Measurements from ENCODE around the gene FRS3.
"Not testable (repeated sequence)": the region's sequence is repeated elsewhere in the genome, so short reads cannot be mapped to it uniquely, and the experiment has no call there.

FRS3 gene

DNA sequence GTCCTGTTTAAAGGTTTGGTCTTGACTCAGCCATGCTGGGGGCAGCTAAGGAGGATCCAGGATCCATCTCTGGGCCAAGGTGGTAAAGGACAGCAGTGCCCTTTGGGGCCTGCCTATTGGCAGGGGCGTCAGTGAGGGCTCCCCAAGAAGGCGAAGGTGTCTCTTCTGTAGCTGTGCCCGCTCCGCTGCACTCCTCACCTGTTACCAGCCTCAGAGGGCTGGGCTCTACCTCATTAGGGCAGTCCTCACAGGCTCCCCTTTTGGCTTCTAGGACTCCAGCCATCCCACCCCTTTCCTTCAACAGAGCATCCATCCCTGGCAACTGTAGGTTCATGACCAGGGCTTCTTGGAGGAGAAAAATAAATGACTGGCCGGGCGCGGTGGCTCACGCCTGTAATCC is 10.3 kb downstream of the FRS3 start:
- Mint-ChIP-seq H3K27me3 (ENCODE audit: low read depth) (no peaks in the 10 kb centered on the region), H3K9me3 (no peaks in the 10 kb centered on the region), H3K36me3 (ENCODE audit: low read depth) (peaks cover 7% of the 10 kb centered on the region), H3K4me1 (ENCODE audit: low read depth) (peaks cover 13% of the 10 kb centered on the region), H3K4me3 (no peak overlapping the region), H3K27ac (peak overlapping the region; percentile 64)
- DNase-seq (ENCODE audit: low spot score): no peak

DNA sequence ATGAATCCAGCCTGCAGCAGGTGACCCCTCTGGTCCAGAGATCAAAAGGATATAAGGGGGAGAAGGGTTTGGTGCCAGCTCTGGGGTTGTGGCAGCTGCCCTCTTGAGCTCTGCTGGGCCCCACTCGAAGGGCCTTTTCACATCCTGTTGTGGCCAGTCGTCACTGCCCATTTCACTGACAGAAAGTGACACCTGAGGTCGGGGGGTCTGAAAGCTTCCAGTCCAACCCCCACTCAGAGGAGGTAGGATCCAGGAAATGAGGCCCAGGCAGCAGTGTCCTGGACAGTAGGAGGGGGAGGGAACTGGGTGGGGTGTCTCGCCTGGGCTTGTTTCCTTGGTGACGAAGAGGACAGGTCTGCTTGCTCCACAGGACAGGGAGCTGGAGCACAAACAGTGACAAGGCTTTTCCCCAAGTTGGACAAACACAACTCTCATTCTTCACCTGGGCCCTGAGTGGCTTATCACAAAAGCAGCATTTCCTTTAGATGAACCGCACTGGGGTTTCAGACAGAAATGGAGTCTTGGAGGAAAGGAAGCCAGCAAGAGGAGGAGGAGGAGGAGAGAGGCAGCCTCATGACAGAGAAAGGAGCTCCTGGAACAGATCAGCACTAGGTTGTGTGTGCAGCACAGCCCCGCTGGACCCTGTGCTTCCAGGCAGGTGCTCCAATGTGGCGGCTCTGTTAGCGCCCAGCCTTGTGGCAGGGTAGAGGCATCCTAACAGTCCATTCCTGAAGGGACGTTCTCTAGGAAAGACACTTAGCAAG is 11.0 kb downstream of the FRS3 start:
- Mint-ChIP-seq H3K4me3 (no peak overlapping the region), H3K4me1 (ENCODE audit: low read depth) (peaks cover 13% of the 10 kb centered on the region), H3K27ac (peak overlapping the region; percentile 64), H3K36me3 (ENCODE audit: low read depth) (peaks cover 7% of the 10 kb centered on the region), H3K9me3 (no peaks in the 10 kb centered on the region), H3K27me3 (ENCODE audit: low read depth) (no peaks in the 10 kb centered on the region)
- no peak for DNase-seq (ENCODE audit: low spot score)

DNA sequence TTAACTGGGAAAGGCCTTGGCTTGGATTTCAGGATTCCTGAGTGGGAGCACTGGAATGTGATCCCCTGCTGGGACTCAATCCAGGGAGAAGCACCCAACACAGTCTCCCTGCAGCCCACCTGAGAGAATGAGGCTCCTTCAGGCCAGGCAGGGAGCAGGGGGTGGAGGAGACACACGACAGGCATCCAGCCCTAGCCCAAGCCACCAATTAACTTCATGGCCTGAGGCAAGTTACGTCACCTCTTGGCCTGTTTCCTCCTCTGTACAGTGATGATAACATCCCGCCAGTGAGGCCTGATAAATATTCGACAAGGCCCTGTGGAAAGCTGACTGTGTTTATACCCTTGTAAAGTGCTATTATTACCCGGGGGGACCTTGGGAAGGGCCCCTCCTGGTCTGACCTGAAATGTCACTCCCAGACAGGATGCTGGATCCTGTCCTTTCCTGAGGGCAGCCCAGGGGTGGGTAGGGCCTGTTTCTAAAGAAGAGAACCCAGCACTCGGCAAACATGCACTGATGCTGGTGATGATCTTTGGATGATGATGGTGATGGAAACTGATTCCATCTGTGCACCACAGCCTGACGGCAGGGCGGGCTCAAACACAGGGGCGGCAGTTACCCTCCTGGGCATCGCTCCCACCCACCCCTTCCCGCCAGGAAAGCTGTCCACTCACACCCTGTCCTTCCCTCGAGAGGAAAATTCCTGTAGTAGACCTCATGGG is 12.4 kb downstream of the FRS3 start:
- Mint-ChIP-seq H3K4me3 (no peak overlapping the region), H3K4me1 (ENCODE audit: low read depth) (peaks cover 13% of the 10 kb centered on the region), H3K27ac (no peak overlapping the region), H3K9me3 (no peaks in the 10 kb centered on the region), H3K36me3 (ENCODE audit: low read depth) (peaks cover 4% of the 10 kb centered on the region), H3K27me3 (ENCODE audit: low read depth) (no peaks in the 10 kb centered on the region)
- DNase-seq (ENCODE audit: low spot score): no peak

DNA sequence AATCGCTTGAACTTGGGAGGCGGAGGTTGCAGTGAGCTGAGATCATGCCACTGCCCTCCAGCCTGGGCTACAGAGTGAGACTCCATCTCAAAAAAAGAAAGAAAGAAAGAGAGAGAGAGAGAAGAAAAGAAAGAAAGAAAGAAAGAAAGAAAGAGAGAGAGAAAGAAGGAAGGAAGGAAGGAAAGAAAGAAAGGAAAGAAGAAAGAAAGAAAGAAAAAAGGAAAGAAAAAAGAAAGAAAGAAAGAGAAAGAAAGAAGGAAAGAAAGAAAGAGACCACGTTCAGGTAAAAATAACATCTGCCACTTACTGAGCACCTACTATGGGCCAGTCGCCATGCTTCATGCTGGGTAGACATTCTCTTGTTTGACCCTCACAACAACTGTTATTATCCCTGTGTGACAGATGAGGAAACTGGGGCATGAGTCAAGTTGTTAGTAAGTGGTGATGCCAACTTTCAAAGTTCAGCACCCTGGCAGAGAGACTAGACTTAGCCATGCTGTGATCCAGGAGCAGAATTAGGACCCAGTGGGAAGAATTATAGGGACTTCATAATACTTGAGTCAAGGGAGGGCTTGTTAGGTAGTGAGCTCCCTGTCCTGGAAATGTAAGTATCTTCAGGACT is 13.5 kb downstream of the FRS3 start:
- H3K4me1 Mint-ChIP-seq (ENCODE audit: low read depth): peaks cover 13% of the 10 kb centered on the region
- not testable (repeated sequence) for H3K36me3 Mint-ChIP-seq (ENCODE audit: low read depth); H3K27me3 Mint-ChIP-seq (ENCODE audit: low read depth); H3K4me3 Mint-ChIP-seq; H3K9me3 Mint-ChIP-seq; DNase-seq (ENCODE audit: low spot score); H3K27ac Mint-ChIP-seq

DNA sequence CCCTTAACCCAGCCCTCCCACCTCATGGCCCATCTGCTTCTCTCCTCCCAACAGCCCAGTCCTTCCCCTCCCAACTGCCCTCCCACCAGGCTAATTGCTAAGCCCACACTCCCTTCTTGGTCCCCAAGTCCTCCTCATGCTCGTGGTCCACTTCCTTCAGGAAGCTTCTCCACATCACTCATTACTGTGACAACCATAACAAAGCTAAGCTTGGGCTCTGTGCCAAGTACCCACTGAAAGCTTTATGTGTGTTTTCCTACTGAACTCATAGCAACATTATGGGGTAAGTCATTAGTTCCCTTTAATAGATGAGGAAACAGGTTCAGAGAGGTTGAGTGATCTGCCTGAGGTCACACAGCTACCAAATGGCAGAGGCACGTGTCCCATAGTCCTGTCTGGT is 16.2 kb downstream of the FRS3 start:
- H3K27ac Mint-ChIP-seq: no peak overlapping the region
- H3K9me3 Mint-ChIP-seq: no peaks in the 10 kb centered on the region
- no peaks in the 10 kb centered on the region for H3K27me3 Mint-ChIP-seq (ENCODE audit: low read depth)
- DNase-seq (ENCODE audit: low spot score): no peak
- no peaks in the 10 kb centered on the region for H3K36me3 Mint-ChIP-seq (ENCODE audit: low read depth)
- peaks cover 5% of the 10 kb centered on the region for H3K4me1 Mint-ChIP-seq (ENCODE audit: low read depth)
- no peak overlapping the region for H3K4me3 Mint-ChIP-seq

DNA sequence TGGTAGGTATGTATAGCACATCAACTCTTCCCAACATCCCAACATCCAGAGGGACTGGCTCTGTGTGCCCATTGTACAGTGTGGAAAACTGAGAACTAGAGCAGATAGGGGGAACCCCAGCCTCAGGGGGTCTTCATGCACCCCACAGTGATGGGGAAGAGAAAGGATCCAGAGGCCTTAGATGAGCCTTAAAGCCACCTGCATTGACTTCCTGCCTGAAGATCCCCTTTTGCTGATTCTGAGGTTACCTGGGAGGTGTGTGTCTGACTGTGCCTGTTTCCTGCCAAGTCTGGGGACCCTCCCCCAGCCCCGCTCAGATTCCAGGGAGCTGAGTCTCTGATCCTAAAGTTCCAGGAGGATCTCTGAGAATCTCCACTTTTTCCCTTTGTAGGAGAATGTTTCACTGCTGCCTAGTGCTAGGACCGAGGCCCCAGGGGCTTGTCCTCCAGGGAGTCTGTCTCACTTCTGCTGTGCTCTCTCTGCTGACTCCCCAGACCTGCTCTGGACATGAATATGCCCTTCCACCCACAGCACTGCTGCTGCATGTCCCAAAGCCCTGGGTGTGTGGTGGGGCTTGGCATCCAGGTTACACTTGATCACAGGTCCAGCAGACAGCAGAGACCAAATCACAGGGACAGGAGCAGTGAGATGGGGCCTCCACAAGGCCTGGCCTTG is 19.7 kb downstream of the FRS3 start:
- DNase-seq (ENCODE audit: low spot score): no peak
- no peak overlapping the region for H3K27ac Mint-ChIP-seq
- no peaks in the 10 kb centered on the region for H3K9me3 Mint-ChIP-seq
- peaks cover 4% of the 10 kb centered on the region for H3K27me3 Mint-ChIP-seq (ENCODE audit: low read depth)
- H3K36me3 Mint-ChIP-seq (ENCODE audit: low read depth): no peaks in the 10 kb centered on the region
- no peaks in the 10 kb centered on the region for H3K4me1 Mint-ChIP-seq (ENCODE audit: low read depth)
- H3K4me3 Mint-ChIP-seq: no peak overlapping the region

DNA sequence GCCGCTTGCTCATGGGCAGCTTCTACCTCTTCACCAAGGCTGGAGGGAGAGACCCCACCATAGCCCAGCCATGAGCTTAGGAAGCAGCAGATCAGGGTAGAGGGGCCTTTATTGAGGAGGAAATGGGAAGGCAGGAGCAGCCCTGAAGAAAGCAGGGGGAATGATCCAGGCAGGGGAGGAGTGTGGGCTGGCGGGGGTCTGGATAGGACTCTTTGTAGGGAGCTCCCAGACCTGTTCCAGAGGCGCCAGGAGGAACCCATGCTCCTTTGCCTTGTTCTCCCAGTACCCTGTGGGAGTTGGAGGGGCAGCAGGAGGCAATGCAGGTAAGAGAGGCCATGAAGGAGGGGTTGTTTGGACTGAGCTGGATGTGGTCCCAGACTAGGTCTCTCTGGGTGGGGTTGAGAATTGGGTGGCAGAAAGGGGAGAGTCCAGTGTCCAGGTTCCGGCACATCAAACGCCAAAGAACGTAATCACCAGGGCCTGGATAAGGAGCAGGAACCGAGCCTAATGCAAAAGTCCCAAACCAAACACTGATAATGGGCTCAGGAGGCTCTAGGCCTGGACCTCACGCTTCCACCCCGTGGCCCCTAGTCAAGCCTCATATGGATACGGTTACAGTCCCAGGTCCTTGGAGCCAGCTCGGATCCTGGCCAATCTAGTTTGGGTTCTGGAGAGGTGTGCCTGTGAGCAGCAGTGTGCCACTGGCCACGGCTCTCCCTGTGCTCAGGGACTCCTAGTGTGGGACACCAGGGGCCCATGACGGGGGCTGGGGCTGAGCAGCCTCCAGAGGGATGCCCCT is 20.4 kb downstream of the FRS3 start:
- no peaks in the 10 kb centered on the region for H3K36me3 Mint-ChIP-seq (ENCODE audit: low read depth)
- no peak overlapping the region for H3K4me3 Mint-ChIP-seq
- H3K4me1 Mint-ChIP-seq (ENCODE audit: low read depth): no peaks in the 10 kb centered on the region
- no peak for DNase-seq (ENCODE audit: low spot score)
- H3K9me3 Mint-ChIP-seq: no peaks in the 10 kb centered on the region
- H3K27ac Mint-ChIP-seq: no peak overlapping the region
- H3K27me3 Mint-ChIP-seq (ENCODE audit: low read depth): peaks cover 7% of the 10 kb centered on the region

DNA sequence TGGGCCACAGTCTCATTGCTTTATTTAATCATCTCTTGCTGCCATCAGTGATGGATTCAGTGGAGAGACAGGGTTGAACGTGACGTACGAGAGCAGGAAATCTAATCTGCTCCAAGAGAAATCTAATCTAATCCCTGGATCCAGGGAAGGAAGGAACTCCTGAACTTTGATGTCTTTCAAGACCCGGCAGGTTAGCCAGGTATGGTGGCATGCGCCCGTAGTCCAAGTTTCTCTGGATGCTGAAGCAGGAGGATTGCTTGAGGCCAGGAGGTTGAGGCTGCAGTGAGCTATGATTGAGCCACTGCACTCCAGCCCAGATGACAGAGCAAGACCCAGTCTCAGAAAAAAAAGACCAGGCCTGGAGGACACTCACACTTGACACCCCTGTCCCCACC is 21.1 kb downstream of the FRS3 start:
- DNase-seq (ENCODE audit: low spot score): no peak
- no peaks in the 10 kb centered on the region for H3K9me3 Mint-ChIP-seq
- no peaks in the 10 kb centered on the region for H3K36me3 Mint-ChIP-seq (ENCODE audit: low read depth)
- no peak overlapping the region for H3K4me3 Mint-ChIP-seq
- H3K4me1 Mint-ChIP-seq (ENCODE audit: low read depth): no peaks in the 10 kb centered on the region
- peaks cover 11% of the 10 kb centered on the region for H3K27me3 Mint-ChIP-seq (ENCODE audit: low read depth)
- no peak overlapping the region for H3K27ac Mint-ChIP-seq

DNA sequence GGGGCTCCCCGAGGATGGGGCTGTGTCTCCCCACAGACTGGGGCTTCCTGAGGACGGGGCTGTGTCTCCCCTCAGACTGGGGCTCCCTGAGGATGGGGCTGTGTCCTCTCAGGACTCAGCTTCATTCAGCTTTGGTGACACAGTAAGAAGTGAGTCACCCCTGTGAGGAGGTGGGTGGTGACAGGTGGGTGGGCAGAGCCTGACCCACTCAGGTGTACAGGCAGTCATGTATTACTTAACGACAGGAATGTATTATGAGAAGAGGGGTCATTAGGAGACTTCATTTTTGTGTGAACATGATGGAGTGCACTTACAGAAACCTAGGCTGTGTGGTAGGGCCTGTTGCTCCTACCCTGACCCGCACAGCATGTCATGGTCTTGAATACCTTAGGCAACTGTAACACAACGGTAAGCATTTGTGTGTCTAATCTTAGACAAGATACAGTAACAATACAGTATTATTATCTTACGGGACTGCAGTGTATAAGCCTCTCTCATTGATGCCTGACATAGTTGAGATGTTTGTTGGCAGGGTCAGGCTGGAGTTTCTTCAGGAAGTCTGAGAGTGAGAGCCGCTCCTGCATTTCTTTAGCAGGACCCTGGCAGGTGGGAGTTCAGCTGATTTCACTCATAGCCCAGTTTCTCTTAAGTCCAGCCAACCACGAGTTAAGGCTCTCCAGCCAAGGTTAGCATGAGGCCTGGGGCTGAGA is 21.6 kb downstream of the FRS3 start:
- no peak for DNase-seq (ENCODE audit: low spot score)
- H3K27me3 Mint-ChIP-seq (ENCODE audit: low read depth): peaks cover 17% of the 10 kb centered on the region
- no peak overlapping the region for H3K27ac Mint-ChIP-seq
- H3K9me3 Mint-ChIP-seq: no peaks in the 10 kb centered on the region
- H3K4me3 Mint-ChIP-seq: no peak overlapping the region
- no peaks in the 10 kb centered on the region for H3K36me3 Mint-ChIP-seq (ENCODE audit: low read depth)
- H3K4me1 Mint-ChIP-seq (ENCODE audit: low read depth): no peaks in the 10 kb centered on the region

DNA sequence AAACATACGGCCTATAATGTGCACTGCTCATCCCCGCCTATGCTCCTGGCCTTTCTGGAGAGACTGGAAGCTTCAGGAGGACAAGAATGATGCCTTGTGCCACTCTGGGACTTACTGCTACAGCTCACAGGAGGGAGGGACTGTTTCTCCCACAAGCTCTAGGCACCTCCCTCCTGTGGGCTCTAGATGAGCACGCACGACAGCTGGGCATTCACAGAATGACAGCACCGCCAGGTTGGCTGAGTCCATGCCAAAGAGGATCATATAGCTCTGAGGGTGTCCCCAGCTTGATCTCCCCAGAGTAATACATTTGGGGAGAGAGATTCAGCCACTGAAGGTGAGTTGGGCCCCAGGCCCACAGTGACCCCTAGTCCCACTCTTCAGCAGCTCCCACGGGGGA is 22.4 kb downstream of the FRS3 start:
- peaks cover 18% of the 10 kb centered on the region for H3K27me3 Mint-ChIP-seq (ENCODE audit: low read depth)
- H3K9me3 Mint-ChIP-seq: no peaks in the 10 kb centered on the region
- H3K27ac Mint-ChIP-seq: no peak overlapping the region
- H3K4me3 Mint-ChIP-seq: no peak overlapping the region
- no peak for DNase-seq (ENCODE audit: low spot score)
- H3K4me1 Mint-ChIP-seq (ENCODE audit: low read depth): no peaks in the 10 kb centered on the region
- H3K36me3 Mint-ChIP-seq (ENCODE audit: low read depth): no peaks in the 10 kb centered on the region

DNA sequence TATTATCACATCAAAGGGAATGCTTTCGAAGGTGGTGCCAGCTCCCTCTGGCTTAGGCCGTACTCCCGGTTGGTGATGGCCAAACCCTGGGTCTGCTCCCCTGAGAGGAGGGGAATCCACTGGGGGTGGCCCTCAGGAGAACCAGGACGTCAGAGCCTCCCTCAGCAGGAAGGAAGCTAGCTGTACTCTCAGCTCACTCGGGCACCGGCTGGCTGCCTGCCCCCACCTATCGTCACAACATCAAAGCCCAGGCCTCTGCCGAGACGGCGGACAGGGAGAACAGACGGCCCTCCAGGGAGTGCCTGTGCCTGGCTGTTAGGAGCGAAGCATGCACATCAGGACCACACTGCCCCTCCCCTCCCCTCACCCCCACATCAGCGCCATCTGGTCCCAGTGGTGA is 23.3 kb downstream of the FRS3 start:
- no peak overlapping the region for H3K27ac Mint-ChIP-seq

DNA sequence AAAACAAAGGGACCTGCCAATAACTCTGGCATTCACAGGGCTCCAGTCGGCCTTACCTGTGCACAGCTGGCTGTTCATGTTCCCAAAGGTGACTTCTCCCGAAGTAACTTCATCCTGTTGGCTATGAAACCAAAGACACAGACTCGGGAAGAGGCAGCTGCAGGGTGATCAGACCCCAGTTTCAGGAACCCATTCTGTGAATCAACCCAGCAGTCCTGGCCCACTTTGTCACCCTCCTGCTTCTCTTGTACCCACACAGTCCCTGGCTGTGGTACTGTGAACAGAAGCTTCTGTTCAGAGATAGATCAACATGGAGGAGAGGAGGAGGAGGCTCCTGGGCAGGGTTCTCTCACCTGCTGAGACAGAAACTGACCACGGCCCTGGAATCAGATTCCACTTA is 23.8 kb downstream of the FRS3 start:
- no peak for DNase-seq (ENCODE audit: low spot score)
- no peak overlapping the region for H3K27ac Mint-ChIP-seq
- H3K4me3 Mint-ChIP-seq: no peak overlapping the region
- H3K36me3 Mint-ChIP-seq (ENCODE audit: low read depth): no peaks in the 10 kb centered on the region
- peaks cover 22% of the 10 kb centered on the region for H3K27me3 Mint-ChIP-seq (ENCODE audit: low read depth)
- no peaks in the 10 kb centered on the region for H3K4me1 Mint-ChIP-seq (ENCODE audit: low read depth)
- no peaks in the 10 kb centered on the region for H3K9me3 Mint-ChIP-seq

More for the DNA sequence above, 23.3 kb downstream of the FRS3 start:
- DNase-seq (ENCODE audit: low spot score): no peak
- no peaks in the 10 kb centered on the region for H3K9me3 Mint-ChIP-seq
- peaks cover 18% of the 10 kb centered on the region for H3K27me3 Mint-ChIP-seq (ENCODE audit: low read depth)
- no peaks in the 10 kb centered on the region for H3K4me1 Mint-ChIP-seq (ENCODE audit: low read depth)
- no peaks in the 10 kb centered on the region for H3K36me3 Mint-ChIP-seq (ENCODE audit: low read depth)
- H3K4me3 Mint-ChIP-seq: no peak overlapping the region

DNA sequence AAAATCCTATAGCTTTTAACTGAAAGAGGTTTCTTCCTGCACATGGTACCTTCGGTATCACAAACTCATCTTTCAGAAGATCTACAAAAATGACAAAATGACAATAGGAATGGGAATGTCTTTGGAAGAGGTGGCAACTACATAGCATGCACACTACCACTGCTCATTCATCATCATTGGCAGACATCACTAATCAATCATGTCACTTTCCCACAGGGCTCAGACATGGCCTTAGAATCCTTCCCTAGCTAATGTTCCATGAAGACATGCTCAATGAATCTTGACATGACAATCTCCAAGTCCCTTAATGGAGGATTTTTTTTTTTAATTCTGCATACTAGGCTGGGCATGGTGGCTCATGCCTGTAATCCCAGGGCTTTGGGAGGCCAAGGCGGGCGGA is 29.3 kb downstream of the FRS3 start:
- Mint-ChIP-seq H3K27ac (no peak overlapping the region), H3K36me3 (ENCODE audit: low read depth) (no peaks in the 10 kb centered on the region), H3K9me3 (no peaks in the 10 kb centered on the region), H3K4me1 (ENCODE audit: low read depth) (no peaks in the 10 kb centered on the region), H3K27me3 (ENCODE audit: low read depth) (peaks cover 26% of the 10 kb centered on the region), H3K4me3 (no peak overlapping the region)
- DNase-seq (ENCODE audit: low spot score): no peak
